SK-N-SH treated with all-trans-retinoic acid at 6 μM for 48 hours (cell line): ENCODE results near the gene ADGRF3.

ENCODE experiments used
- ARNTL ChIP-seq: fragments of 450-650 bp; formaldehyde crosslinking; IDR thresholded peaks from 2 replicates; pipeline ENCODE4 v1.5.0; 2020; ENCODE audit warnings: low read depth, mild to moderate bottlenecking, moderate library complexity, borderline replicate concordance
- BACH2 ChIP-seq: fragments of 250-450 bp; sonication (Bioruptor Pico); IDR thresholded peaks from 2 replicates; pipeline ENCODE4 v1.9.0; 2021; ENCODE audit warnings: mild to moderate bottlenecking, borderline replicate concordance
- GLIS3 ChIP-seq: fragments of 250-450 bp; sonication (Bioruptor Pico); IDR thresholded peaks from 2 replicates; pipeline ENCODE4 v1.5.0; 2020; ENCODE audit warnings: mild to moderate bottlenecking, moderate library complexity
- RARB ChIP-seq: fragments of 250-450 bp; sonication (Bioruptor Pico); IDR thresholded peaks from 2 replicates; pipeline ENCODE4 v1.8.0; 2021; ENCODE audit warnings: mild to moderate bottlenecking, moderate library complexity
- ZFP3 ChIP-seq: fragments of 250-450 bp; sonication (Bioruptor Pico); IDR thresholded peaks from 2 replicates; pipeline ENCODE4 v1.5.0; 2020; ENCODE audit warnings: mild to moderate bottlenecking, moderate library complexity
- ZNF565 ChIP-seq: fragments of 450-650 bp; formaldehyde crosslinking; conservative IDR thresholded peaks from 2 replicates; pipeline ENCODE4 v1.5.0; 2020; ENCODE audit warnings: low read depth, mild to moderate bottlenecking, moderate library complexity
- ZNF70 ChIP-seq: fragments of 450-650 bp; formaldehyde crosslinking; IDR thresholded peaks from 2 replicates; pipeline ENCODE4 v1.5.0; 2020; ENCODE audit warnings: mild to moderate bottlenecking, moderate library complexity
- ZNF8 ChIP-seq: fragments of 450-650 bp; formaldehyde crosslinking; IDR thresholded peaks from 2 replicates; pipeline ENCODE4 v1.5.0; 2020; ENCODE audit warnings: mild to moderate bottlenecking, moderate library complexity
- TF ChIP-seq, protein P1 (sequence below): fragments of 250-450 bp; sonication (Bioruptor Pico); IDR thresholded peaks from 2 replicates; pipeline ENCODE4 v1.5.0; 2020; ENCODE audit warnings: mild to moderate bottlenecking, moderate library complexity
- TF ChIP-seq, protein P2 (sequence below): fragments of 250-450 bp; sonication (Bioruptor Pico); IDR thresholded peaks from 2 replicates; pipeline ENCODE4 v1.8.0; 2021; ENCODE audit warnings: low read depth, mild to moderate bottlenecking, moderate library complexity, borderline replicate concordance
- TF ChIP-seq, protein P3 (sequence below): fragments of 250-450 bp; sonication (Bioruptor Pico); IDR thresholded peaks from 2 replicates; pipeline ENCODE4 v1.8.0; 2020; ENCODE audit warnings: mild to moderate bottlenecking, moderate library complexity, borderline replicate concordance

DNA sequence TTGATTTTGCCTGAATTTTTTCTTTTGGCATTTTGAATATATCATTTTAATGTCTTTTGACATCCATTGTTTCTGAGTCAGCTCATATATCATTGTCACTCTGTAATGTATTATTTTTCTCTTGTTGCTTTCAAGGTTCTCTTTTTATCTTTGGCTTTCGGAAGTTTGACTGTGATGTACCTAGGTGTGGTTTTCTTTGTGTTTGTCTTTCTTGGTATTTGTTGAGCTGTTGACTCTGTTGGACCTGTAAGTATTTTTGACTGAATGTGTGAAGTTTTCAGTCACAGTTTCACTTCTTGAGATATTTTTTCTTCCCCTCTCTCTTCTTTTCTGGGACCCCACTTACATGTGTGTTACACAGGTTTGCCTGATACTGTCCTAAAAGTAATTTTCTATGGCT lies 30.2 kb upstream of the ADGRF3 start:
- TF ChIP-seq, protein P1, sequence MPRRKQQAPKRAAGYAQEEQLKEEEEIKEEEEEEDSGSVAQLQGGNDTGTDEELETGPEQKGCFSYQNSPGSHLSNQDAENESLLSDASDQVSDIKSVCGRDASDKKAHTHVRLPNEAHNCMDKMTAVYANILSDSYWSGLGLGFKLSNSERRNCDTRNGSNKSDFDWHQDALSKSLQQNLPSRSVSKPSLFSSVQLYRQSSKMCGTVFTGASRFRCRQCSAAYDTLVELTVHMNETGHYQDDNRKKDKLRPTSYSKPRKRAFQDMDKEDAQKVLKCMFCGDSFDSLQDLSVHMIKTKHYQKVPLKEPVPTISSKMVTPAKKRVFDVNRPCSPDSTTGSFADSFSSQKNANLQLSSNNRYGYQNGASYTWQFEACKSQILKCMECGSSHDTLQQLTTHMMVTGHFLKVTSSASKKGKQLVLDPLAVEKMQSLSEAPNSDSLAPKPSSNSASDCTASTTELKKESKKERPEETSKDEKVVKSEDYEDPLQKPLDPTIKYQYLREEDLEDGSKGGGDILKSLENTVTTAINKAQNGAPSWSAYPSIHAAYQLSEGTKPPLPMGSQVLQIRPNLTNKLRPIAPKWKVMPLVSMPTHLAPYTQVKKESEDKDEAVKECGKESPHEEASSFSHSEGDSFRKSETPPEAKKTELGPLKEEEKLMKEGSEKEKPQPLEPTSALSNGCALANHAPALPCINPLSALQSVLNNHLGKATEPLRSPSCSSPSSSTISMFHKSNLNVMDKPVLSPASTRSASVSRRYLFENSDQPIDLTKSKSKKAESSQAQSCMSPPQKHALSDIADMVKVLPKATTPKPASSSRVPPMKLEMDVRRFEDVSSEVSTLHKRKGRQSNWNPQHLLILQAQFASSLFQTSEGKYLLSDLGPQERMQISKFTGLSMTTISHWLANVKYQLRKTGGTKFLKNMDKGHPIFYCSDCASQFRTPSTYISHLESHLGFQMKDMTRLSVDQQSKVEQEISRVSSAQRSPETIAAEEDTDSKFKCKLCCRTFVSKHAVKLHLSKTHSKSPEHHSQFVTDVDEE (CRISPR knock-in tag) = no peak
- TF ChIP-seq, protein P2, sequence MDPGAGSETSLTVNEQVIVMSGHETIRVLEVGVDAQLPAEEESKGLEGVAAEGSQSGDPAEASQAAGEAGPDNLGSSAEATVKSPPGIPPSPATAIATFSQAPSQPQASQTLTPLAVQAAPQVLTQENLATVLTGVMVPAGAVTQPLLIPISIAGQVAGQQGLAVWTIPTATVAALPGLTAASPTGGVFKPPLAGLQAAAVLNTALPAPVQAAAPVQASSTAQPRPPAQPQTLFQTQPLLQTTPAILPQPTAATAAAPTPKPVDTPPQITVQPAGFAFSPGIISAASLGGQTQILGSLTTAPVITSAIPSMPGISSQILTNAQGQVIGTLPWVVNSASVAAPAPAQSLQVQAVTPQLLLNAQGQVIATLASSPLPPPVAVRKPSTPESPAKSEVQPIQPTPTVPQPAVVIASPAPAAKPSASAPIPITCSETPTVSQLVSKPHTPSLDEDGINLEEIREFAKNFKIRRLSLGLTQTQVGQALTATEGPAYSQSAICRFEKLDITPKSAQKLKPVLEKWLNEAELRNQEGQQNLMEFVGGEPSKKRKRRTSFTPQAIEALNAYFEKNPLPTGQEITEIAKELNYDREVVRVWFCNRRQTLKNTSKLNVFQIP = no peak
- TF ChIP-seq ZNF70 (no peak), ARNTL (CRISPR knock-in tag) (no peak), ZNF565 (CRISPR knock-in tag) (no peak), BACH2 (CRISPR knock-in tag) (no peak), RARB (no peak), ZNF8 (CRISPR knock-in tag) (no peak), GLIS3 (no peak), ZFP3 (CRISPR knock-in tag) (no peak)
- TF ChIP-seq, protein P3, sequence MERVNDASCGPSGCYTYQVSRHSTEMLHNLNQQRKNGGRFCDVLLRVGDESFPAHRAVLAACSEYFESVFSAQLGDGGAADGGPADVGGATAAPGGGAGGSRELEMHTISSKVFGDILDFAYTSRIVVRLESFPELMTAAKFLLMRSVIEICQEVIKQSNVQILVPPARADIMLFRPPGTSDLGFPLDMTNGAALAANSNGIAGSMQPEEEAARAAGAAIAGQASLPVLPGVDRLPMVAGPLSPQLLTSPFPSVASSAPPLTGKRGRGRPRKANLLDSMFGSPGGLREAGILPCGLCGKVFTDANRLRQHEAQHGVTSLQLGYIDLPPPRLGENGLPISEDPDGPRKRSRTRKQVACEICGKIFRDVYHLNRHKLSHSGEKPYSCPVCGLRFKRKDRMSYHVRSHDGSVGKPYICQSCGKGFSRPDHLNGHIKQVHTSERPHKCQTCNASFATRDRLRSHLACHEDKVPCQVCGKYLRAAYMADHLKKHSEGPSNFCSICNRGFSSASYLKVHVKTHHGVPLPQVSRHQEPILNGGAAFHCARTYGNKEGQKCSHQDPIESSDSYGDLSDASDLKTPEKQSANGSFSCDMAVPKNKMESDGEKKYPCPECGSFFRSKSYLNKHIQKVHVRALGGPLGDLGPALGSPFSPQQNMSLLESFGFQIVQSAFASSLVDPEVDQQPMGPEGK (CRISPR knock-in tag) = no peak
